Neural progenitor cell (in vitro differentiated cells): ENCODE measurements around the gene SOBP.

Experiments
- CTCF ChIP-seq: fragments of 200-600 bp; sonication (generic); IDR thresholded peaks from 2 replicates; pipeline ENCODE4 v1.5.1; 2017; ENCODE audit warnings: antibody characterized with exemption, mild to moderate bottlenecking
- EZH2 ChIP-seq: fragments of 200-600 bp; sonication (generic); IDR thresholded peaks from 2 replicates; pipeline ENCODE4 v1.6.1; 2017; ENCODE audit warnings: antibody characterized with exemption, mild to moderate bottlenecking, moderate library complexity
- EZH2phosphoT487 ChIP-seq: fragments of 200-600 bp; sonication (generic); IDR thresholded peaks from 2 replicates; pipeline ENCODE4 v1.6.1; 2017; ENCODE audit warnings: antibody characterized with exemption

- TF ChIP-seq CTCF, result peak; percentile 84
- TF ChIP-seq EZH2, result no peak
- TF ChIP-seq EZH2phosphoT487, result no peak
Observed at GRCh38 chr6:107674995-107675738, 185.2 kb downstream of the SOBP start.
